Ectodermal cell (in vitro differentiated cells): ENCODE data around the gene ATRN.
"Not testable (repeated sequence)": the region's sequence is repeated elsewhere in the genome, so short reads cannot be mapped to it uniquely, and the experiment has no call there.

ENCODE experiments used
- H3K27ac ChIP-seq: 2 replicates; pipeline ENCODE4 v1.7.0; 2013; ENCODE audit warnings: mild to moderate bottlenecking, low read depth, low read length; ENCODE audit not compliant: insufficient read depth, poor library complexity, severe bottlenecking
- H3K27me3 ChIP-seq: 2 replicates; pipeline ENCODE4 v1.7.0; 2013; ENCODE audit warnings: mild to moderate bottlenecking, low read length; ENCODE audit not compliant: insufficient read depth, control insufficient read depth, poor library complexity, severe bottlenecking
- H3K36me3 ChIP-seq: one replicate; pipeline ENCODE4 v1.7.0; 2013; ENCODE audit warnings: low read length; ENCODE audit not compliant: control insufficient read depth, insufficient read depth
- H3K4me1 ChIP-seq: one replicate; pipeline ENCODE4 v1.7.0; 2013; ENCODE audit warnings: low read length; ENCODE audit not compliant: control insufficient read depth, insufficient read depth
- H3K4me3 ChIP-seq: 2 replicates; pipeline ENCODE4 v1.7.0; 2013; ENCODE audit warnings: low read depth, low read length, control low read depth; ENCODE audit not compliant: insufficient read depth
- H3K9me3 ChIP-seq: 2 replicates; pipeline ENCODE4 v1.7.0; 2013; ENCODE audit warnings: mild to moderate bottlenecking, low read length, moderate library complexity; ENCODE audit not compliant: control insufficient read depth
- WGBS, 2 experiments: methylation state at CpG; one replicate each; pipeline ENCODE4 v1.1.7; 2013; ENCODE audit warnings: missing lambda C conversion rate in 2 of 2; 5-methylcytosine and 5-hydroxymethylcytosine counted together

The ATRN gene

DNA sequence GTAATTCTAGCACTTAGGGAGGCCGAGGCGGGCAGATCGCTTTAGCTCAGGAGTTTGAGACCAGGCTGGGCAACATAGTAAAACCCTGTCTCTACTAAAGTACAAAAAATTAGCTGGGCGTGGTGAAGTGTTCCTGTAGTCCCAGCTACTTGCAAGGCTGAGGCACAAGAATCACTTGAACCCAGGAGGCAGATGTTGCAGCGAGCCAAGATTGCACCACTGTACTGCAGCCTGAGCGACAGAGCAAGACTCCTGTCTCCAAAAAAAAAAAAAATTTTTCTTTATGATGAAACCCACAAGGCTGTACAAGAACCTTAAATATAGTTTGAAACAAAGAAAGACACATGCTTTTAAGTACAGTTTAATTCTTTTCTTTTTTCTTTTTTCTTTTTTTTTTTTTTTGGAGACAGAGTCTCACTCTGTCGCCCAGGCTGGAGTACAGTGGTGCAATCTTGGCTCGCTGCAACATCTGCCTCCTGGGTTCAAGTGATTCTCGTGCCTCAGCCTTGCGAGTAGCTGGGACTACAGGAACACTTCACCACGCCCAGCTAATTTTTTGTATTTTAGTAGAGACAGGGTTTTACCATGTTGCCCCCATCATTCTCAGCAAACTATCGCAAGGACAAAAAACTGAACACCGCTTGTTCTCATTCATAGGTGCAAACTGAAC lies 144.5 kb downstream of the ATRN start:
- H3K27me3 ChIP-seq, H3K36me3 ChIP-seq, H3K27ac ChIP-seq, H3K4me3 ChIP-seq, H3K9me3 ChIP-seq, H3K4me1 ChIP-seq: not testable (repeated sequence)
- WGBS, 2 experiments = 94 to 96% methylated on average over 13 of the region's 13 CpGs

DNA sequence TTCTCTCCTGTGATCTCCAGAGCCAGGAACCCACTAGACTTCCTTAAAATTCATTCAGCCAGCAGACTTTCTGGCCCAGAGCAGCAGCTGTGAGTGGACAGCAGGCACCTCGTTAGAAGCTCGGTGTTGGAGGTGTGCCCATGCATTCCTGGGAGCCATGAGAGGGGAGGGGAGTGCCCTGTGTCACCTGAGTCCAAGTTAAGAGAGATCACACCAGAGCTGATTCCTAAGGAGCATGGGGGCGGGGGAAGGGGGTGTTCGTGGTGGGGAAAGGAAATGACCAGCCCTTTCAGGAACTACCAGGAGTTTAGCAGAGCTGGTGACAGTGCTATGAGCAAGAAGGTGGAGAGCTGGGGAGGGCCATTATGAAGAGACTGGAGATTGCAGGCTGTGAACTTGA lies 145.4 kb downstream of the ATRN start:
- H3K36me3 ChIP-seq = no peaks in the 10 kb centered on the region

GRCh38 chr20:3621111-3621510 lies 150.3 kb downstream of the ATRN start:
- H3K4me1 ChIP-seq = peaks cover 5% of the 10 kb centered on the region
- 76 to 78% methylated on average over 8 of the region's 8 CpGs for WGBS, 2 experiments
- no peak overlapping the region for H3K27ac ChIP-seq
- H3K36me3 ChIP-seq = no peaks in the 10 kb centered on the region
- no peaks in the 10 kb centered on the region for H3K9me3 ChIP-seq
- no peaks in the 10 kb centered on the region for H3K27me3 ChIP-seq
- no peak overlapping the region for H3K4me3 ChIP-seq

More for the DNA sequence above, 145.4 kb downstream of the ATRN start:
- H3K9me3 ChIP-seq = no peaks in the 10 kb centered on the region
- 65 to 74% methylated on average over 4 of the region's 4 CpGs for WGBS, 2 experiments
- no peak overlapping the region for H3K27ac ChIP-seq
- no peaks in the 10 kb centered on the region for H3K27me3 ChIP-seq
- H3K4me1 ChIP-seq = no peaks in the 10 kb centered on the region
- H3K4me3 ChIP-seq = no peak overlapping the region

DNA sequence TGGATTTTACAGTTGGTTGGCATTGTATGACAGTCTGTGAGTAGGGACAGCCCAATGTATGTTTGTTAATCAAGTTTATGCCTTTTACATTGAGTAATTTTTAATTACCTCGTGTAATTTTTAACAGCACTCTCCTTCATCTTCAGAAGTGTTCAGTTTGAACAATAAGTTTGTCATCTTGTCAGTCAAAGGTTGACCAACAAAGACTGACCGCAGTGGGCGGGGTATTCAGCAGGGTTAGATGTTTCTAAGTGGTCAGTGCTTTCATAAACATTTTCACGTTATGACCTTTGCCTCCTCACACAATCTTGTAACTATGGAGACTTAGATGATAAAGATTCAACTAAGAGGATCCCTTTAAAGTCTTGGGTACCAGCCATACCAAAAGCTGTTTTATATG lies 151.6 kb downstream of the ATRN start:
- Histone ChIP-seq H3K4me1 (peaks cover 5% of the 10 kb centered on the region), H3K4me3 (no peak overlapping the region), H3K36me3 (no peaks in the 10 kb centered on the region), H3K27ac (no peak overlapping the region), H3K9me3 (no peaks in the 10 kb centered on the region), H3K27me3 (no peaks in the 10 kb centered on the region)
- WGBS, 2 experiments = 93 to 95% methylated on average over 4 of the region's 4 CpGs

DNA sequence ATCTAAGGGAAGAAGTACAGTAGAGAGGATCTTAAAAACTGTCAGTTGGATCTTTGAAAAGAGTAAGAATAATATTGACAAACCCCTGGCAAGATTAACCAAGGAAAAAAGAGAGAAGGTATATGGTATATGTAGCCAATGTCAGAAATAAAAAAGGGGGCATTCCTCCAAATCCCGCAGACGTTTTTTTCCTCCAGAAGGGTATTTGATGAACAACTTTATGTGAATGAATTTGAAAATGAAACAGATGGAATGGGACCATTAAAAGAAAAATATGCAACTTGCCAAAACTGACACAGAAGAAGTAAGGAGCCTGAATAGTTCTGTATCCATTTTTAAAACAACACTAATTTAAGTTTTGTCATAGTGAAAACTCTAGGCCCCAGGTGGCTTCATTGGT lies 156.7 kb downstream of the ATRN start:
- Histone ChIP-seq H3K36me3 (no peaks in the 10 kb centered on the region), H3K27ac (no peak overlapping the region), H3K4me3 (no peak overlapping the region), H3K9me3 (no peaks in the 10 kb centered on the region), H3K4me1 (peaks cover 10% of the 10 kb centered on the region), H3K27me3 (no peaks in the 10 kb centered on the region)
- WGBS, 2 experiments = 92 to 96% methylated on average over 2 of the region's 2 CpGs

DNA sequence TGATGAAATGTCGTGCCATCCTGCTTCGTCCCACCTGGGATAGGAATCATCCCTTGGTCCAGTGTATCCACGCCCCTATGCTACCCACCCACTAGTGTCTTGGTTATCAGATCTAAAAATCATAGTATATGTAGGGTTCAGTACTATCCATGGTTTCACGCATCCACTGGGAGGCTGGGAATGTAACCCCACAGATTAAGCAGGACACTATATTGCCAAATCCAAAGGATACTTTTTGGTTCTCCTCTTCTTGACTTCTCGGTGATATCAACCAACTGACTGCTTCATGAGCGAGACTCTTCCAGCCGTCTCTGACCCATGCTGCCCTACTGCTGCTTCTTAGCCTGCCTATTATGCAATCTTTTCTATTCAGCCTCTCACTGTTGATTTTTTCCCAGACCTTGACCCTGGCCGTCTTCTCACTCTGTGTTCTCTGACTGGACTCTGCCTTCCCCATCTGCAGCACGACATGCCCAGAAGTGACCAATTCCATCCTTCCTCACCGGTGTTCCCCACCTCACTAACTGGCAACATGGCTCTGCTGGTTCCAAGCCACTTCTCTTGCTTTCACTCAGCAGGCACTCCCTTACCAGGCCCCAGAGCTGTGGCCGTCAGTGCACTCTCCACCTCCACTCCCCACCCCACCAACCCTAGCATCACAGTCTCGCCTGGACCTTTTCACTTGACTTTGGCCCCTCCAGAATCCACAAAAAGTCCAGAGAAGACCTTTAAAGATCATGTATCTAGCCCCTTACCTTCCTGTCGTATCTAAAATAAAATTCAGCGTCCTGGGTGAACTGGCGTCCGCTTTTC lies 157.9 kb downstream of the ATRN start:
- Histone ChIP-seq H3K27me3 (no peaks in the 10 kb centered on the region), H3K9me3 (no peaks in the 10 kb centered on the region), H3K36me3 (no peaks in the 10 kb centered on the region), H3K4me1 (peaks cover 10% of the 10 kb centered on the region), H3K27ac (no peak overlapping the region), H3K4me3 (no peak overlapping the region)
- WGBS, 2 experiments = 87% methylated on average over 15 to 16 of the region's 16 CpGs

DNA sequence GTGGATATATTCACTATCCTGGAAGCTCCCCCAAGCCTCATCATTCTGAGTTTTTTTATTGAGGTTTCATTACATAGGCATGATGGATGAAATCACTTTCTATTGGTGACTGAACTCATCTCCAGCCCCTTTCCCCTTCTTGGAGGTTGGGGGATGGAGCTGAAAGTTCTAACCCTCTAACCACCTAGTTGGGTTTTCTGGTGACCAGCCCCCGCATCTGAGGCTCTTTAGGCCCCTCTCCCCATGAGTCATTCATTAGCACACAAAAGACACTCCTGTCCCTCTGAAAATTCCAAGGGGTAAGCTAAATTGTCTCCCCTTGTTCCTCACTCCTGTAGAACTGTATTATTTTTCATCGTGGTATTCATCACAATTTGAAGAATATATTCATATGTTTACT lies 159.1 kb downstream of the ATRN start:
- H3K27me3 ChIP-seq = no peaks in the 10 kb centered on the region
- no peak overlapping the region for H3K27ac ChIP-seq
- peaks cover 5% of the 10 kb centered on the region for H3K4me1 ChIP-seq
- no peaks in the 10 kb centered on the region for H3K36me3 ChIP-seq
- 28 to 39% methylated on average over 2 of the region's 2 CpGs for WGBS, 2 experiments
- no peak overlapping the region for H3K4me3 ChIP-seq
- H3K9me3 ChIP-seq = no peaks in the 10 kb centered on the region

- no peak overlapping the region for H3K4me3 ChIP-seq
- H3K27me3 ChIP-seq = no peaks in the 10 kb centered on the region
- H3K36me3 ChIP-seq = no peaks in the 10 kb centered on the region
- 94 to 96% methylated on average over 8 of the region's 8 CpGs for WGBS, 2 experiments
- no peaks in the 10 kb centered on the region for H3K9me3 ChIP-seq
- H3K4me1 ChIP-seq = peaks cover 5% of the 10 kb centered on the region
- H3K27ac ChIP-seq = no peak overlapping the region
Observed at GRCh38 chr20:3630429-3630828, 159.6 kb downstream of the ATRN start.

DNA sequence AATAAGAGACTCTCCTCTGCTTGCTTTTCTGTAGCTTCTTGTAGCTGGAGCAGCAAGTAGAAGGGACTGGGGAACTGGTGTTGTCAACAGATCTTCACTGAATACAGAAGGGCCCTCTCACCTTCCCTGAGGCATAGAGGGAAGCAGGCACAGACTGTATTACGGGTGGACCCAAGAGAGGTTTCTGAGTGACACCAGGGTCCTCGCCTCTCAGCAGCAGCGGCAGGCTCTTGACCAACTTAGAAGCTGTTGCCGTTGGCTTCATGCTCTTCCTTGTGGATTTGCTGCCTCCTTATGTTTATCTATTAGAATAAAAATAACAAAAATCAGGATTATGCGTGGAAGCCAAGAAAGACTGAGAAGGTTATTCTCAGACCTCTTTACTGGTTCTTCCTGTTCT lies 160.7 kb downstream of the ATRN start:
- Histone ChIP-seq H3K9me3 (no peaks in the 10 kb centered on the region), H3K36me3 (no peaks in the 10 kb centered on the region), H3K27me3 (no peaks in the 10 kb centered on the region), H3K27ac (no peak overlapping the region), H3K4me1 (peaks cover 5% of the 10 kb centered on the region), H3K4me3 (no peak overlapping the region)
- WGBS, 2 experiments = 89 to 95% methylated on average over 5 of the region's 5 CpGs

DNA sequence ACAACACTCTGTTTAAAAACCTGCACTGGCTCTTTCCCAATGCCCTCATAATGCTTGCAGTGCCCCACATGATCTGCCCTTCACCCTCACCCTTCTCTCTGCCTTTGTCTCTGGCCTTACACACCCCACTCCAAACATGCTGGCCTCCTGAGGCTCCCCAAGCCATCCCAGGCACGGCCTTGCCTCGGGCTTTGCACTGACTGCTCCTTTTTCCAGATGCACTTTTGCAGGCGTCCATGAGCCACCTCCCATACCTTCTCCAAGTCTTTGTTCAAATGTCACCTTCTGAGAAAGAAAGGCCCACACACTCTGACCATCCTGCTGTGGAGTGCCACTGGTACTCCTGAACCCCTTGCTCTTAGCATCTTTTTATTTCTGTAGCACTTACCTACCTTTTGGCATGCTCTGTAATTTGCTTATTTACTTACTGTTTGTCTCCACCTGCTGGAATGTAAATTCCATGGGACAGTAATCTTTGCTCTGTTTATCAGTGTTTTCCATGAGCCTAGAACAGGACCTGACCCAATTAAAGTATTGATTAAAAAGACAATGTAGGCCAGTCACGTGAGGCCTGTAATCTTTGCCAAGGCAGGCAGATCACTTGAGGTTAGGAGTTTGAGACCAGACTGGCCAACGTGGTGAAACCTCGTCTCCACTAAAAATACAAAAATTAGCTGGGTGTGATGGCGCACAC lies 161.6 kb downstream of the ATRN start:
- H3K4me1 ChIP-seq = peaks cover 5% of the 10 kb centered on the region
- 87 to 91% methylated on average over 7 of the region's 7 CpGs for WGBS, 2 experiments
- H3K36me3 ChIP-seq = no peaks in the 10 kb centered on the region
- H3K27ac ChIP-seq = no peak overlapping the region
- no peaks in the 10 kb centered on the region for H3K27me3 ChIP-seq
- no peak overlapping the region for H3K4me3 ChIP-seq
- no peaks in the 10 kb centered on the region for H3K9me3 ChIP-seq
